ENCODE measurements around the gene DNAH6. TPM values are rescaled to one million over a fixed set of nuclear protein-coding genes. Genes with fewer than 3 reads are reported as not detected.

DNAH6 gene
- total RNA-seq, 1 experiment from 2014 or later, result 0.26 TPM

GRCh38 chr2:84849271-84849952 lies 333.1 kb downstream of the DNAH6 start:
- Histone ChIP-seq H3K56ac (ENCODE audit: insufficient read length, low read depth, low read length) (no peak overlapping the region), H2AFZ (ENCODE audit: low read length) (no peak overlapping the region), H3K79me1 (ENCODE audit: insufficient read depth, low read depth, low read length, poor library complexity, severe bottlenecking) (no peaks in the 10 kb centered on the region), H4K5ac (ENCODE audit: insufficient read length, low read depth, low read length) (no peak overlapping the region), H3K79me2 (ENCODE audit: insufficient read depth, low read length) (no peaks in the 10 kb centered on the region), H4K91ac (ENCODE audit: insufficient read length, low read depth, low read length) (no peak overlapping the region), H3K23ac (ENCODE audit: insufficient read length, low read depth, low read length) (no peak overlapping the region), H3K4me2 (ENCODE audit: insufficient read depth, insufficient read length, low read length) (no peak overlapping the region), H2BK120ac (ENCODE audit: low read depth, low read length, poor library complexity, severe bottlenecking) (no peak overlapping the region), H2BK20ac (ENCODE audit: low read depth, low read length, poor library complexity, severe bottlenecking) (no peak overlapping the region), H4K20me1 (ENCODE audit: control insufficient read depth, insufficient read depth, insufficient read length) (no peaks in the 10 kb centered on the region), H3K23me2 (ENCODE audit: insufficient read length, low read depth, low read length, poor library complexity, severe bottlenecking) (no peaks in the 10 kb centered on the region), H4K8ac (replicated peaks; ENCODE audit: insufficient read length, low read depth, low read length) (no peak overlapping the region), H2AK5ac (ENCODE audit: insufficient read length, low read length) (no peak overlapping the region), H3K4me1 (ENCODE audit: insufficient read depth, low read length) (no peaks in the 10 kb centered on the region), H3K9ac (ENCODE audit: extremely low read depth, insufficient read length, low read length) (no peak overlapping the region), H3K27me3 (ENCODE audit: insufficient read depth, low read length) (peaks cover under 1% of the 10 kb centered on the region; the same call in 1 of the 2 replicates), H3K14ac (ENCODE audit: insufficient read depth, low read length) (no peak overlapping the region), H3T11ph (ENCODE audit: low read length) (no peak overlapping the region), H3K27ac (ENCODE audit: insufficient read length, low read depth, low read length) (no peak overlapping the region), H3K4ac (ENCODE audit: low read depth, low read length) (no peak overlapping the region), H3K9me3 (ENCODE audit: control insufficient read depth, low read depth, low read length) (no peaks in the 10 kb centered on the region), H2BK15ac (ENCODE audit: low read depth, low read length) (no peak overlapping the region), H2BK12ac (ENCODE audit: insufficient read length, low read depth, low read length) (no peak overlapping the region), H2BK5ac (ENCODE audit: insufficient read length, low read length) (no peak overlapping the region), H3K18ac (ENCODE audit: insufficient read length, low read depth, low read length) (no peak overlapping the region)
- DNase-seq, result no peak
- Mint-ChIP-seq H3K36me3 (ENCODE audit: insufficient read depth in 1 of 3, low read depth in 3 of 3) (peaks cover 0 to 6% (median 2%) of the 10 kb centered on the region in 3 experiments; a peak in 4 of 7 replicates), H3K4me3 (no peak overlapping the region), H3K9me3 (peaks cover 8 to 9% of the 10 kb centered on the region in 2 experiments), H3K27me3 (ENCODE audit: low read depth) (peaks cover 57% of the 10 kb centered on the region), H3K27ac (no peak overlapping the region), H3K4me1 (peaks cover 0 to 2% of the 10 kb centered on the region in 2 experiments; a peak in 2 of 4 replicates)
- no peak for TF ChIP-seq CTCF (conservative IDR thresholded peaks at IDR 0.05)
- no CpG with 5 or more reads among the region's 8 CpGs for WGBS (ENCODE audit: extremely low coverage, insufficient read length, low lambda C conversion rate)
